ENCODE data around the gene SLC51A.
"Not testable (repeated sequence)": the region's sequence is repeated elsewhere in the genome, so short reads cannot be mapped to it uniquely, and the experiment has no call there.

The SLC51A gene

DNA sequence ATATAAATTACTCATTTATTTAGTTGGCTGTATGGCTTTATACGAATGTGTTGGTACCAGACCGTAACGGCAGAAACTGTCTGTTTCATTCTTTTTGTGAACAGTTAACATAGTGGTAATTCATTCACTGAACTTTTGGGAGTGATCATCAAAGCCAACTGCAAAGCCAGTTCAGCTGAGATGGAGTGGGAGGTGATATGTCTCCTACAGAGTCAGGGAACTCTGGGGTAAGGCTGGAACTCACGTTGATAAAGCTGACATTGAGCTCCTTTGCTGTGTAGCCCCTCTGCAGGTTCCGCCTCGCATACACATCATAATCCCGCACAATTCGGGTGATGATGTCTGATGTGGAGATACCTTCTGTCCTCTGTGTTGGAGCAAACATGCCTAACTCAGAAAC, 25.4 kb downstream of the SLC51A start:
- TF ChIP-seq, protein P1, sequence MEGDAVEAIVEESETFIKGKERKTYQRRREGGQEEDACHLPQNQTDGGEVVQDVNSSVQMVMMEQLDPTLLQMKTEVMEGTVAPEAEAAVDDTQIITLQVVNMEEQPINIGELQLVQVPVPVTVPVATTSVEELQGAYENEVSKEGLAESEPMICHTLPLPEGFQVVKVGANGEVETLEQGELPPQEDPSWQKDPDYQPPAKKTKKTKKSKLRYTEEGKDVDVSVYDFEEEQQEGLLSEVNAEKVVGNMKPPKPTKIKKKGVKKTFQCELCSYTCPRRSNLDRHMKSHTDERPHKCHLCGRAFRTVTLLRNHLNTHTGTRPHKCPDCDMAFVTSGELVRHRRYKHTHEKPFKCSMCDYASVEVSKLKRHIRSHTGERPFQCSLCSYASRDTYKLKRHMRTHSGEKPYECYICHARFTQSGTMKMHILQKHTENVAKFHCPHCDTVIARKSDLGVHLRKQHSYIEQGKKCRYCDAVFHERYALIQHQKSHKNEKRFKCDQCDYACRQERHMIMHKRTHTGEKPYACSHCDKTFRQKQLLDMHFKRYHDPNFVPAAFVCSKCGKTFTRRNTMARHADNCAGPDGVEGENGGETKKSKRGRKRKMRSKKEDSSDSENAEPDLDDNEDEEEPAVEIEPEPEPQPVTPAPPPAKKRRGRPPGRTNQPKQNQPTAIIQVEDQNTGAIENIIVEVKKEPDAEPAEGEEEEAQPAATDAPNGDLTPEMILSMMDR (conservative IDR thresholded peaks at IDR 0.05), result no peak
- H3K27ac ChIP-seq, result no peak overlapping the region

DNA sequence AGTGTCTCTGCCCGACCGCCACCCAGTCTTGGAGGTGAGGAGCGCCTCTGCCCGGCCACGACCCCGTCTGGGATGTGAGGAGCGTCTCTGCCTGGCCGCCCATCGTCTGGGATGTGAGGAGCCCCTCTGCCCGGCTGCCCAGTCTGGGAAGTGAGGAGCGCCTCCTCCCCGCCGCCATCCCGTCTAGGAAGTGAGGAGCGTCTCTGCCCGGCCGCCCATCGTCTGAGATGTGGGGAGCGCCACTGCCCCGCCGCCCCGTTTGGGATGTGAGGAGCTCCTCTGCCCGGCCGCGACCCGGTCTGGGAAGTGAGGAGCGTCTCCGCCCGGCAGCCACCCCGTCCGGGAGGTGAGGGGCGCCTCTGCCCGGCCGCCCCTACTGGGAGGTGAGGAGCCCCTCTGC, 27.8 kb downstream of the SLC51A start:
- not testable (repeated sequence) for H3K27ac ChIP-seq

DNA sequence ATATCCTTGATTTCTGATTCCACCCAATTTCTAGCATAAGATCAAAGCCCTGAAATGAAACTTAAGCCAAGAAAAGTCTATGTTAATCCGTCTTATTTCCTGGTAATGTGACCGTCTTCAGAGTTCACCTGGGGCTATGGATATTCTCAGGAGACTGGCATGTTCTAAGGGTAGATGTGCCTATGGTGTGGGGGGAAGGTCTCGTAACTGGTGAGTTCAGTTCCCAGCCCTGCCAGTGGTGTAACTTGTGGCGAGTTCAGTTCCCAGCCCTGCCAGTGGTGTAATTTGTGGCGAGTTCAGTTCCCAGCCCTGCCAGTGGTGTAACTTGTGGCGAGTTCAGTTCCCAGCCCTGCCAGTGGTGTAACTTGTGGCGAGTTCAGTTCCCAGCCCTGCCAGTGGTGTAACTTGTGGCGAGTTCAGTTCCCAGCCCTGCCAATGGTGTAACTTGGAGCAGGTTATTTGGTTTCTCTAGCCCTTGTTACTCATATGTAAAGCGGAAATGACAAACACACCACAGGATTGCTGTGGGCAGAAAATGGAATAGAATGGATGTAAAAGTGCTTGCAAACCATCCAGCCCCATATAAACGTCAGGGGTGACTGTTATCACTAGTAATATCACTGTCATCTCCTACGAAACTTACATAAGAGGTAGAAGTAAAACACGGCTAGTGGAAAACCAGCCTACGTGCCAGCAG, 30.4 kb downstream of the SLC51A start:
- H3K27ac ChIP-seq, result no peak overlapping the region
- TF ChIP-seq, protein P1 (conservative IDR thresholded peaks at IDR 0.05), result no peak

DNA sequence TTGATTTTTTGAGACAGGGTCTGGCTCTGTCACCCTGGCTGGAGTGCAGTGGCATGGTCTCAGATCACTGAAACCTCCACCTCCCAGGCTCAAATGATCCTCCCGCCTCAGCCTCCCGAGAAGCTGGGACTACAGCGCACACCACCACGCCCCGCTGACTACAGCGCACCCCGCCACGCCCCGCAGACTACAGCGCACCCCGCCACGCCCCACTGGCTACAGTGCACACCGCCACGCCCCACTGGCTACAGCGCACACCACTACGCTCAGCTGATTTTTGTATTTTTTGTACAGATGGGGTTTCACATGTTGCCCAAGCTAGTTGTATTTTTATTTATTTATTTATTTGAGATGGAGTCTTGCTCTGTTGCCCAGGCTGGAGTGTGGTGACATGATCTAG, 35.6 kb downstream of the SLC51A start:
- no peak overlapping the region for H3K27ac ChIP-seq
- TF ChIP-seq, protein P1 (conservative IDR thresholded peaks at IDR 0.05), result no peak

DNA sequence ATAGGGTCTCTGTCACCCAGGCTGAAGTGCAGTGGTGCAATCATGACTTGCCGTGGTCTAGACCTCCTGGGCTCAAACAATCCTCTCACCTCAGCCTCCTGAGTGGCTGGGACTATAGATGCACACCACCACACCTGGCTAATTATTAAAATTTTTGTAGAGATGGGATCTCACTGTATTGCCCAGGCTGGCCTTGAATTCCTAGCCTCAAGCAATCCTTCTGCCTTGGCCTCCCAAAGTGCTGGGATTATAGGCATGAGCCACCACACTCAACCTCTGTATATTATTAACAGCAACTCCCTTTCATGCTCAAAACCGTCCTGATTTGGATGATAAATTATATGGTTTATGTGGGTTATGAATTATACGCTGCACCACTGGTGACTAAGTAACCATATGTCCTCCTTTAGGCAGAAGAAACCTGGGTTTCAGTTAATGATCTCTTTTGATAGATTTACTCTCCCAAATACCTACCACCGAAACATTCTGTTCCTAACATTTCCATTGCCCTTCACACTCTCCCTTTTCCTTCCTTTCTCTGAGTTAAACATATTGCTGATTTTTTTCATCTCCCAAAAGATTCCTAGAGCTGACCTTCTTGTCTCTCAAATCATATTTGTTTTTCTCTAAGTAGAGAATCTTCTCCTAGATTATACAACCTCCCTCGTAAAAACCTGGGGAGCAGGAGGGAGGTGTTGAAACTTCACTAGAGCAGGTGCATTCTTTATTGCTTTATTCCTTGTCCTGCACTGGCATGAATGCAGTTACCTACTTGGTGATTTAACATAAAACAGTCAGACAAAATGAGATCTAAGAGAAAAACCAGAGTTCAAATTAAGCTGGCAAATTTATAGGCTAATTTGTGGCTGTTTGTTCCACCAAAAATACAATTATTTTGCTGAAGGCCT, 38.3 kb downstream of the SLC51A start:
- TF ChIP-seq, protein P1 (conservative IDR thresholded peaks at IDR 0.05), result no peak
- H3K27ac ChIP-seq, result peak overlapping the region; percentile 51

DNA sequence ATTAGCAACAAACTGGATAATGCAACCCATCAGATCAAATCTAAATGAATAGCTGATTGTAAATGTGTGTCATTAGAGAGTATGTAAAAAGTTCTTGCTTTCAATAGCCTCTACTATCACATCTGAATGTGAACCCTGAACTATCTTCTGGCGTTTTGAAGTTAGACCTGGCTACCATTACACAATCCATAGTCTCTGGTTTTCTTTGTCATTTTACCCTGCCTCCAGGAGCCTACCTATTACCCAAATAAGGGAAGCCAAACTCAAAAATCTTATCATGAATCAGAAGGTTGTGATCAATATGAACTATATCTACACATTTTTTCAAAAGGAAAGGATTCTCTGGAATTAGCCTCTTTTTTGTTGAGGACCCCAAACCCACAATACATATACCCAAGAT, 39.4 kb downstream of the SLC51A start:
- TF ChIP-seq, protein P1 (conservative IDR thresholded peaks at IDR 0.05), result no peak

DNA sequence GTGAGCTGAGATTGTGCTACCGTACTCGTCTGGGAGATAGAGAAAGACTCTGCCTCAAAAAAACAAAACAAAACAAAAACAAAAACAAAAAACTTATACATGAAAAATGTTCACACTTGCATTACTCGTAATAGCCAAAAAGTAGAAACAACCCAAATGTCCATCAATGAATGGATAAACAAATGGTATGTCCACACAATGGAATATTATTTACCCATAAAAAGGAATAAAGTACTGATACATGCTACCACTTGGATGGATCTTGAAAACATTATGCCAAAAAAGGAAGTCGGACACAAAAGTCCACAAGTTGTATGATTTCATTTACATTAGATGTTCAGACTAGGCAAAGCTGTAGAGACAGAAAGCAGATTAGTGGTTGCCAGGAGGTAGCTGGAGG, 44.5 kb downstream of the SLC51A start:
- no peak overlapping the region for H3K27ac ChIP-seq
- TF ChIP-seq, protein P1 (conservative IDR thresholded peaks at IDR 0.05), result no peak

More for the DNA sequence above, 39.4 kb downstream of the SLC51A start:
- peak overlapping the region; percentile 51; the same call in 1 of the 2 replicates for H3K27ac ChIP-seq

All from VCaP (cell line).